KMS-11 (cell line): ENCODE results near the gene PITX1.

Experiments used
- H2AFZ ChIP-seq: fragments of 200-600 bp; sonication (generic); 2 replicates; pipeline ENCODE4 v1.6.1; 2016; ENCODE audit warnings: antibody characterized with exemption, mixed run types, low read depth
- H3K27ac ChIP-seq: fragments of 200-600 bp; sonication (generic); 2 replicates; pipeline ENCODE4 v1.6.1; 2016; ENCODE audit warnings: mild to moderate bottlenecking, mixed run types
- H3K27me3 ChIP-seq: fragments of 200-600 bp; sonication (generic); 2 replicates; pipeline ENCODE4 v1.6.1; 2017; ENCODE audit warnings: mild to moderate bottlenecking, low read depth, mixed run types, moderate library complexity; ENCODE audit not compliant: insufficient read depth
- H3K36me3 ChIP-seq: fragments of 200-600 bp; sonication (generic); 2 replicates; pipeline ENCODE4 v1.6.1; 2017; ENCODE audit warnings: mild to moderate bottlenecking, mixed run types; ENCODE audit not compliant: insufficient read depth
- H3K4me1 ChIP-seq: fragments of 200-600 bp; sonication (generic); 2 replicates; pipeline ENCODE4 v1.6.1; 2016; ENCODE audit warnings: mild to moderate bottlenecking, low read depth, mixed run types; ENCODE audit not compliant: poor library complexity, severe bottlenecking
- H3K4me2 ChIP-seq: fragments of 200-600 bp; sonication (generic); 2 replicates; pipeline ENCODE4 v1.7.0; 2016; ENCODE audit warnings: mild to moderate bottlenecking, mixed run types
- H3K4me3 ChIP-seq: fragments of 200-600 bp; sonication (generic); IDR thresholded peaks from 2 replicates; pipeline ENCODE4 v1.6.1; 2017; ENCODE audit warnings: low read depth, low read length, mixed read lengths; ENCODE audit not compliant: insufficient read depth
- H3K79me2 ChIP-seq: fragments of 200-600 bp; sonication (generic); 2 replicates; pipeline ENCODE4 v1.6.1; 2016; ENCODE audit warnings: low read depth, mixed run types; ENCODE audit not compliant: insufficient read depth
- H3K9ac ChIP-seq: fragments of 200-600 bp; sonication (generic); 2 replicates; pipeline ENCODE4 v1.6.1; 2016; ENCODE audit warnings: mild to moderate bottlenecking, mixed run types
- H4K20me1 ChIP-seq: fragments of 200-600 bp; sonication (generic); 2 replicates; pipeline ENCODE4 v1.6.1; 2016; ENCODE audit warnings: mild to moderate bottlenecking, mixed run types; ENCODE audit not compliant: insufficient read depth
- CTCF ChIP-seq: fragments of 200-600 bp; sonication (generic); conservative IDR thresholded peaks from 2 replicates; pipeline ENCODE4 v1.6.1; 2017; ENCODE audit warnings: low read depth, mild to moderate bottlenecking, antibody characterized with exemption, low read length, moderate library complexity, mixed read lengths

Gene PITX1

GRCh38 chr5:135038813-135039270 is 4.8 kb upstream of the PITX1 start:
- no peak overlapping the region for H3K4me2 ChIP-seq
- no peak overlapping the region for H3K4me3 ChIP-seq

DNA sequence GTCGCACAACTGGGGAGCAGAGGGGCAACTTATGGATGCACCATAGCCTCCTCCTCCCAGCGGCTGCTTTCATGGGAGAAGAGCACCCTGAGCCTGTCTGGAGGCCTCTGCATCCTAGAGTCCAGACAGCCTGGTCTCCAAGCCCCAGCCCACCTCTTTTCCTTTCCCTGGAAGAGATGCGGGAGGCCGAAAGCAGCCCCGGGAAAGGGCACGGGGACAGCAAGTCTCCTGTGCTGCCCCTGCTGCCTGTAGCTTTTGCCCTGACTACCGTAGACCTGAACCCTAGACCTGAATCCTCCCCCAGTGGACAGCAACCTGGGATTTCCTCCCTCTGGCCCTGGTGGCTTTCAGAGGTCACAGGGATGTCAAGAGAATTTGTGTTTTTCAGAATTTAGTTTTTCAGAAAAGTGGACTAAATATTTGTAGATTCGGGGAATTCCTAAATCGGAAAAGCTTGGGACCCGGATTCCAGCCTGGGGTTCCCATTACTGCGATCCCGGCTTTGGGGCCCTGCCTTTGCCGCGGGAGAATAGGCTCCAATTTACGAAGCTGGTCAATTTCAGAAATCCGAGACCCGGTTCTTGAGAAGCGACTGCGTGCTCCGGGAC is 4.3 kb upstream of the PITX1 start:
- H3K27me3 ChIP-seq = no peaks in the 10 kb centered on the region
- H3K4me3 ChIP-seq = no peak overlapping the region
- no peak overlapping the region for H3K4me2 ChIP-seq
- no peak overlapping the region for H3K27ac ChIP-seq
- no peak overlapping the region for H2AFZ ChIP-seq
- peaks cover 4% of the 10 kb centered on the region for H3K79me2 ChIP-seq
- H3K36me3 ChIP-seq = no peaks in the 10 kb centered on the region
- H3K4me1 ChIP-seq = peaks cover 7% of the 10 kb centered on the region
- H4K20me1 ChIP-seq = no peaks in the 10 kb centered on the region
- no peak overlapping the region for H3K9ac ChIP-seq
- no peak for TF ChIP-seq CTCF

More at GRCh38 chr5:135038813-135039270, 4.8 kb upstream of the PITX1 start:
- Histone ChIP-seq H3K27me3 (no peaks in the 10 kb centered on the region), H3K9ac (no peak overlapping the region), H3K36me3 (no peaks in the 10 kb centered on the region), H3K79me2 (no peaks in the 10 kb centered on the region), H3K4me1 (peaks cover 7% of the 10 kb centered on the region), H3K27ac (no peak overlapping the region), H2AFZ (no peak overlapping the region), H4K20me1 (no peaks in the 10 kb centered on the region)
- no peak for TF ChIP-seq CTCF

- Histone ChIP-seq H3K4me2 (no peak overlapping the region), H3K36me3 (no peaks in the 10 kb centered on the region), H3K4me1 (peaks cover 7% of the 10 kb centered on the region), H3K9ac (no peak overlapping the region), H3K4me3 (no peak overlapping the region), H3K79me2 (peaks cover 8% of the 10 kb centered on the region), H2AFZ (no peak overlapping the region), H4K20me1 (no peaks in the 10 kb centered on the region), H3K27me3 (no peaks in the 10 kb centered on the region), H3K27ac (no peak overlapping the region)
- TF ChIP-seq CTCF = no peak
Measured at GRCh38 chr5:135037519-135038204, 3.6 kb upstream of the PITX1 start.

DNA sequence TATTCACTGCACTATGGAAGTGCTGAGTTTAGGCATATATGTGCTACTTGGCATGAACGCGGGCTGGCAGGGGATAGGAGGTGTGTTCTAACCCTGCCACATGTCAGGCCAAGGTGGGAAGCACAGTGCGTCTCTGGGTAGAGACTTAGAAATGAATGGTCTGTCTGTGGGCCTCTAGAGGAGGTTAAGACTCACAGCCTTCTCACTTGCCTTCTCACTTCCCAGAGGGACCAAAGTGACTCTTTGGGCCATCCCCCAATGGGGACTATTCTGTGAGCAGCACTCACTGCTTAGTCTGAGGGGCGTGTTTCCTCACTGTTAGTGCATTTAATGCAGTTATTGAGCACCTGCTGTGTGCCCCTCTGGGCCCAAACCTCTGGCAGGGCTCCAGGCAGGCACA is 2.4 kb upstream of the PITX1 start:
- TF ChIP-seq CTCF = no peak
- Histone ChIP-seq H3K4me1 (peaks cover 13% of the 10 kb centered on the region), H4K20me1 (no peaks in the 10 kb centered on the region), H3K36me3 (no peaks in the 10 kb centered on the region), H3K4me2 (no peak overlapping the region), H3K27ac (no peak overlapping the region), H3K9ac (no peak overlapping the region), H3K4me3 (no peak overlapping the region), H2AFZ (no peak overlapping the region), H3K27me3 (no peaks in the 10 kb centered on the region), H3K79me2 (peaks cover 21% of the 10 kb centered on the region)
